ENCODE data around the gene PLEKHG5. TPM values are rescaled to one million over a fixed set of nuclear protein-coding genes. Genes with fewer than 3 reads are reported as not detected.

Gene PLEKHG5
- total RNA-seq, 2 donors from 2014 or later = 11.6 to 21.4 TPM

- WGBS = 71% methylated on average over 29 of the region's 31 CpGs
- H3K27ac ChIP-seq = no peak overlapping the region
- no peaks in the 10 kb centered on the region for H3K36me3 ChIP-seq
- no peak for DNase-seq (ENCODE audit: low spot score)
- TF ChIP-seq, protein P1, sequence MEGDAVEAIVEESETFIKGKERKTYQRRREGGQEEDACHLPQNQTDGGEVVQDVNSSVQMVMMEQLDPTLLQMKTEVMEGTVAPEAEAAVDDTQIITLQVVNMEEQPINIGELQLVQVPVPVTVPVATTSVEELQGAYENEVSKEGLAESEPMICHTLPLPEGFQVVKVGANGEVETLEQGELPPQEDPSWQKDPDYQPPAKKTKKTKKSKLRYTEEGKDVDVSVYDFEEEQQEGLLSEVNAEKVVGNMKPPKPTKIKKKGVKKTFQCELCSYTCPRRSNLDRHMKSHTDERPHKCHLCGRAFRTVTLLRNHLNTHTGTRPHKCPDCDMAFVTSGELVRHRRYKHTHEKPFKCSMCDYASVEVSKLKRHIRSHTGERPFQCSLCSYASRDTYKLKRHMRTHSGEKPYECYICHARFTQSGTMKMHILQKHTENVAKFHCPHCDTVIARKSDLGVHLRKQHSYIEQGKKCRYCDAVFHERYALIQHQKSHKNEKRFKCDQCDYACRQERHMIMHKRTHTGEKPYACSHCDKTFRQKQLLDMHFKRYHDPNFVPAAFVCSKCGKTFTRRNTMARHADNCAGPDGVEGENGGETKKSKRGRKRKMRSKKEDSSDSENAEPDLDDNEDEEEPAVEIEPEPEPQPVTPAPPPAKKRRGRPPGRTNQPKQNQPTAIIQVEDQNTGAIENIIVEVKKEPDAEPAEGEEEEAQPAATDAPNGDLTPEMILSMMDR (IDR thresholded peaks at IDR 0.05) = no peak
- intact Hi-C loops (cut with DNase I) = no loop called here
- H3K4me1 ChIP-seq (replicated peaks) = peaks cover 3% of the 10 kb centered on the region
- H3K4me3 ChIP-seq = no peak overlapping the region
- H3K27me3 ChIP-seq (replicated peaks; ENCODE audit: insufficient read depth) = no peaks in the 10 kb centered on the region
- no peaks in the 10 kb centered on the region for H3K9me3 ChIP-seq
Observed at GRCh38 chr1:6502000-6502891, 10.8 kb upstream of the PLEKHG5 start.

DNA sequence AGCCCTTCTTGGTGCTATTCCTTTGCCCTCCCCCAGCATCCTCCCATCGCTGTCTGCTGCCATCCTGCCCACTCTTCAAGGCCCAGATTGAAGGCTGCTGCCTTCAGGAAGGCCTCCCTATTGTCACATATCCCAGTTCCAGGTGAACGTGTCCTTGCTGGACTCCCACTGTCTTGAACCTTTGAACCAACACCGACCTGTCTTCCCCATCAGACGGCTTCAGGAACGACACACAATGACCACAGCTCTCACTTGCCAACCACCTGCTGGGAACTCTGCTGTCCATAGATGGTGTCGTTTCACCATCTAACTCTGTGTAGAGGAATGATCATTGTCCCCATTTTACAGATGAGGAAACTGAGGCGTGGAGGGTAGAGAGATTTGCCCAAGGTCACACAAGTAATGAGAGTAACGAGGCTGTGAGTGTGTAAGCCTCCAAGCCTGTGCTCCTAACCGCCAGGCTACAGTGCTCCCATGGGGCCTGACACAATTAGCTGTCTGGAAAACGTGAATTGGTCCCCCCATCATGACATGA is 9.9 kb upstream of the PLEKHG5 start:
- WGBS = 84% methylated on average over 10 of the region's 10 CpGs
- no peak overlapping the region for H3K4me3 ChIP-seq
- TF ChIP-seq POLR2AphosphoS5 (IDR thresholded peaks at IDR 0.05) (no peak), POLR2A (IDR thresholded peaks at IDR 0.05) (no peak)
- TF ChIP-seq, protein P1 (IDR thresholded peaks at IDR 0.05) = no peak
- peaks cover 3% of the 10 kb centered on the region for H3K4me1 ChIP-seq (replicated peaks)
- intact Hi-C loops (cut with DNase I) = no loop called here
- H3K9me3 ChIP-seq = no peaks in the 10 kb centered on the region
- no peaks in the 10 kb centered on the region for H3K27me3 ChIP-seq (replicated peaks; ENCODE audit: insufficient read depth)
- DNase-seq (ENCODE audit: low spot score) = no peak
- H3K36me3 ChIP-seq = no peaks in the 10 kb centered on the region
- H3K27ac ChIP-seq = no peak overlapping the region

DNA sequence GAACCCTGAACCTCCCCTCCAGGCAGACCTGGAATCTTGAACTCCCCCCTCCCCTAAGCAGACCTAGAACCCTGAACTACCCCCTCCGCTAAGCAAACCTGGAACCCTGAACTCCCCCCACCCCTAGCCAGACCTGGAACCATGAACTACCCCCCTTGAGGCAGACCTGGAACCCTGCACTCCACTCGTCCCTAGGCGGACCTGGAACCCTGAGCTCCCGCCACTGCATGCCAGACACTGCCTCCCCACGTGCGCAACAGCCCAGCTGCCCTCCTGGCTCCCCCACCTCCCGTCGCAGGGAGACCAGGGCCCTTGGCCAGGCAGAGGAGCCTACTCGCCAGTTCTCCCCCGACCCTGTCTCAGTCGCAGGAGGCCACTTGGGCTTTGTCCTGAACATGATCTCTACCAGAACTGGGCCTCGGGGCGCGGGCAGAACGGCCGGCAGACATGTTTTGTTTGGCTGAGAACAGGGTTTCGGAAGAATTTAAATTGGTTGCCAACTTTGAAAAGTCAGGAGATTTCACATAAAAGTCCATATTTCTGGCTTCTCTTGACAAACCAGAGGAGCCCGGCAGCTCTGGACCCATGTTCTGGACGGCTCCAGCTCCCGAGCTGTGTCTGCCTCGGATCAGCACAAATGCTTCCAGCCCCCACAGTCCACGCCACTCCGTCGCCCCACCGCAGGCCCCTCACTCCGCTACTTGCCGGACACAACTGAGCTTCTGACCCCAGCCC is 9.2 kb upstream of the PLEKHG5 start:
- DNase-seq (ENCODE audit: low spot score) = no peak
- no peak for TF ChIP-seq POLR2AphosphoS5 (IDR thresholded peaks at IDR 0.05)
- peaks cover 3% of the 10 kb centered on the region for H3K4me1 ChIP-seq (replicated peaks)
- no peaks in the 10 kb centered on the region for H3K9me3 ChIP-seq
- WGBS = 51% methylated on average over 27 of the region's 27 CpGs
- H3K36me3 ChIP-seq = no peaks in the 10 kb centered on the region
- no peak overlapping the region for H3K4me3 ChIP-seq
- H3K27me3 ChIP-seq (replicated peaks; ENCODE audit: insufficient read depth) = no peaks in the 10 kb centered on the region
- H3K27ac ChIP-seq = no peak overlapping the region
- intact Hi-C loops (cut with DNase I) = no loop called here

DNA sequence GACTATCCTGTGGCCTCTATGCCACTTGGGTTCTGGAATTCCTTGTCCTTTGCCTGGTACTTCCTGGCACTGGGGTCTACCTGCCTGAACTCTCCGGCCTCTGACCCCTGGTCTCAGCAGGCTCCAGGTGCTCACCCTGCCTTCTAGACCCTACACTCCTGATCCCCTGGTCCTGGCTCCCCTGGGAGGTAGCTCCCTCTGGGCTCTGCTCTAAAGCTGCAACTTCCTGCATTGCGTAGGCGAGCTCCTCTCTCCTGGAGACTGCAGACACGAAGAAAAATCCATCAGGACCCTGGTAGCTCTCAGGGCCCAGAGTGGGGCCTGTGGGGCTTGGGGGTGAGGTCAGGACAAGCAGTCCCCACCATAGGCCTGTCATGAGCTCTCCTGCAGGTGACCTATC is 7.8 kb upstream of the PLEKHG5 start:
- H3K27ac ChIP-seq = no peak overlapping the region
- H3K27me3 ChIP-seq (replicated peaks; ENCODE audit: insufficient read depth) = no peaks in the 10 kb centered on the region
- DNase-seq (ENCODE audit: low spot score) = no peak
- H3K4me1 ChIP-seq (replicated peaks) = peaks cover 3% of the 10 kb centered on the region
- 95% methylated on average over 4 of the region's 4 CpGs for WGBS
- no peak for TF ChIP-seq POLR2A (IDR thresholded peaks at IDR 0.05)
- TF ChIP-seq, protein P1 (IDR thresholded peaks at IDR 0.05) = no peak
- no peak for TF ChIP-seq POLR2AphosphoS5 (IDR thresholded peaks at IDR 0.05)
- no peaks in the 10 kb centered on the region for H3K9me3 ChIP-seq
- no peak overlapping the region for H3K4me3 ChIP-seq
- intact Hi-C loops (cut with DNase I) = no loop called here
- no peaks in the 10 kb centered on the region for H3K36me3 ChIP-seq

DNA sequence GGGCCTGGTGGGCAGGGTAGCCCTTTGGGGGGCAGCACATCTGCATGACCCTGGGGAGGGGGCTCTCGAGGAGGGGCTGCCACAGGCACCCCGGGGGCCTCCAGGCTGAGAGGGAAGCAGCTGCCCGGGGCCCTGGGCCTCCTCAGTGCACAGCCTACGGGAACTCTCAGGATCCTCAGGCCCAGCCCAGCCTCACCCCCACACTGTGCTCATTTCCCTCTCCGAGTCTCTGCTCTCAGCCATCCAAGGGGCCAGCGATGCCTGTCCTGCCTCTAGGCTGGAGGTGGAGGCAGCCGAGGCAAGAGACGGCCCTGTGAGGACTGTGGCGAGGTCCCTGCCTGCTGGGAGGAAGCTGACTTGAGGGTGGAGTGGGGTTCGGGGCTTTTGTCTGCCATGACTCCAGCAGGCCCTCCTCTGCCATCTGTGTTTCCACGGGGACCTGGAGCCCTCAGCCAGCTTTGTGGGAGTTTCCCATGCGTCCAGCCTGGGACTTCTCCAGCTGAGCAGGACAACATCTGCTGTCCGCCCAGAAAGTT is 7.2 kb upstream of the PLEKHG5 start:
- WGBS = 73% methylated on average over 11 of the region's 13 CpGs

More for the DNA sequence above, 7.2 kb upstream of the PLEKHG5 start:
- no peak for DNase-seq (ENCODE audit: low spot score)
- intact Hi-C loops (cut with DNase I) = no loop called here
- Histone ChIP-seq H3K4me1 (replicated peaks) (peaks cover 3% of the 10 kb centered on the region), H3K9me3 (no peaks in the 10 kb centered on the region), H3K4me3 (no peak overlapping the region), H3K27me3 (replicated peaks; ENCODE audit: insufficient read depth) (no peaks in the 10 kb centered on the region), H3K27ac (no peak overlapping the region), H3K36me3 (no peaks in the 10 kb centered on the region)
- TF ChIP-seq POLR2AphosphoS5 (IDR thresholded peaks at IDR 0.05) (no peak), POLR2A (IDR thresholded peaks at IDR 0.05) (no peak)
- TF ChIP-seq, protein P1 (IDR thresholded peaks at IDR 0.05) = no peak

Measured in prostate gland (tissue), 2 donors.